H9 (cell line): ENCODE results near the gene GPRC5A. TPM values are rescaled to one million over a fixed set of nuclear protein-coding genes. Genes with fewer than 3 reads are reported as not detected.

Experiments used
- DNase-seq: peaks from one replicate; pipeline ENCODE4 v3.0.0-alpha.2; 2017
- H2AFZ ChIP-seq: one replicate; pipeline ENCODE4 v1.6.1; 2013; ENCODE audit warnings: mild to moderate bottlenecking, low read length, control low read depth, moderate library complexity
- H2AK5ac ChIP-seq: 2 replicates; pipeline ENCODE4 v1.6.1; 2013; ENCODE audit warnings: low read length, control low read depth, mixed read lengths; ENCODE audit not compliant: insufficient read length
- H2BK120ac ChIP-seq: one replicate; pipeline ENCODE4 v1.6.1; 2013; ENCODE audit warnings: low read depth, mild to moderate bottlenecking, low read length, control low read depth, inconsistent platforms; ENCODE audit not compliant: poor library complexity, severe bottlenecking
- H2BK12ac ChIP-seq: 2 replicates; pipeline ENCODE4 v1.6.1; 2013; ENCODE audit warnings: low read length, control low read depth, mixed read lengths, low read depth; ENCODE audit not compliant: insufficient read length
- H2BK15ac ChIP-seq: 2 replicates; pipeline ENCODE4 v1.6.1; 2013; ENCODE audit warnings: low read depth, low read length, control low read depth
- H2BK20ac ChIP-seq: one replicate; pipeline ENCODE4 v1.6.1; 2013; ENCODE audit warnings: low read depth, mild to moderate bottlenecking, low read length, control low read depth, inconsistent platforms; ENCODE audit not compliant: poor library complexity, severe bottlenecking
- H2BK5ac ChIP-seq: 2 replicates; pipeline ENCODE4 v1.6.1; 2013; ENCODE audit warnings: low read length, control low read depth, mixed read lengths; ENCODE audit not compliant: insufficient read length
- H3K14ac ChIP-seq: 2 replicates; pipeline ENCODE4 v1.6.1; 2013; ENCODE audit warnings: low read length, control low read depth; ENCODE audit not compliant: insufficient read depth
- H3K18ac ChIP-seq: 2 replicates; pipeline ENCODE4 v1.6.1; 2013; ENCODE audit warnings: low read depth, mild to moderate bottlenecking, mixed read lengths, low read length, control low read depth; ENCODE audit not compliant: insufficient read length
- H3K23ac ChIP-seq: 2 replicates; pipeline ENCODE4 v1.6.1; 2013; ENCODE audit warnings: low read length, control low read depth, mixed read lengths, low read depth; ENCODE audit not compliant: insufficient read length
- H3K23me2 ChIP-seq: 2 replicates; pipeline ENCODE4 v1.6.1; 2013; ENCODE audit warnings: low read depth, mild to moderate bottlenecking, mixed read lengths, low read length, control low read depth; ENCODE audit not compliant: insufficient read length, poor library complexity, severe bottlenecking
- H3K27ac ChIP-seq: 2 replicates; pipeline ENCODE4 v1.5.1; 2013; ENCODE audit warnings: low read length, control low read depth, mixed read lengths, low read depth; ENCODE audit not compliant: insufficient read length
- H3K27me3 ChIP-seq: 2 replicates; pipeline ENCODE4 v1.6.1; 2013; ENCODE audit warnings: low read length, control low read depth, inconsistent platforms; ENCODE audit not compliant: insufficient read depth
- H3K4ac ChIP-seq: 2 replicates; pipeline ENCODE4 v1.6.1; 2013; ENCODE audit warnings: low read depth, mild to moderate bottlenecking, control low read depth, inconsistent platforms, low read length, moderate library complexity
- H3K4me1 ChIP-seq: 2 replicates; pipeline ENCODE4 v1.6.1; 2013; ENCODE audit warnings: low read length, control low read depth, inconsistent platforms; ENCODE audit not compliant: insufficient read depth
- H3K4me2 ChIP-seq: 2 replicates; pipeline ENCODE4 v1.6.1; 2013; ENCODE audit warnings: low read length, control low read depth, mixed read lengths; ENCODE audit not compliant: insufficient read length, insufficient read depth
- H3K56ac ChIP-seq: 2 replicates; pipeline ENCODE4 v1.6.1; 2013; ENCODE audit warnings: low read depth, mild to moderate bottlenecking, mixed read lengths, low read length, control low read depth; ENCODE audit not compliant: insufficient read length
- H3K79me1 ChIP-seq: 2 replicates; pipeline ENCODE4 v1.6.1; 2013; ENCODE audit warnings: low read depth, mild to moderate bottlenecking, moderate library complexity, low read length, control low read depth, inconsistent platforms; ENCODE audit not compliant: insufficient read depth, poor library complexity, severe bottlenecking
- H3K79me2 ChIP-seq: 2 replicates; pipeline ENCODE4 v1.6.1; 2013; ENCODE audit warnings: low read length, control low read depth, inconsistent platforms; ENCODE audit not compliant: insufficient read depth
- H3K9ac ChIP-seq: 2 replicates; pipeline ENCODE4 v1.6.1; 2013; ENCODE audit warnings: low read length, control low read depth, mixed read lengths; ENCODE audit not compliant: insufficient read length; ENCODE audit errors: extremely low read depth
- H3K9me3 ChIP-seq: one replicate; pipeline ENCODE4 v1.6.1; 2013; ENCODE audit warnings: low read depth, low read length, inconsistent platforms; ENCODE audit not compliant: control insufficient read depth
- H3T11ph ChIP-seq: one replicate; pipeline ENCODE4 v1.6.1; 2013; ENCODE audit warnings: mild to moderate bottlenecking, low read length, control low read depth, inconsistent platforms
- H4K20me1 ChIP-seq: one replicate; pipeline ENCODE4 v1.6.1; 2013; ENCODE audit not compliant: control insufficient read depth, insufficient read length, insufficient read depth
- H4K5ac ChIP-seq: 2 replicates; pipeline ENCODE4 v1.6.1; 2013; ENCODE audit warnings: low read depth, mild to moderate bottlenecking, mixed read lengths, low read length, control low read depth; ENCODE audit not compliant: insufficient read length
- H4K8ac ChIP-seq: replicated peaks from 2 replicates; pipeline ENCODE4 v1.6.1; 2013; ENCODE audit warnings: low read length, control low read depth, mixed read lengths, low read depth; ENCODE audit not compliant: insufficient read length
- H4K91ac ChIP-seq: 2 replicates; pipeline ENCODE4 v1.6.1; 2013; ENCODE audit warnings: low read depth, mild to moderate bottlenecking, moderate library complexity, mixed read lengths, low read length, control low read depth; ENCODE audit not compliant: insufficient read length
- H3K27ac Mint-ChIP-seq, 3 experiments: 2 replicates in 2 of 3; 3 replicates in 1 of 3; pipeline ENCODE4 v1.8.0; 2020 to 2021; ENCODE audit warnings: mixed read lengths in 3 of 3, mild to moderate bottlenecking in 1 of 3, moderate library complexity in 1 of 3
- H3K27me3 Mint-ChIP-seq: 2 replicates; pipeline ENCODE4 v1.8.0; 2021; ENCODE audit warnings: low read depth, mild to moderate bottlenecking, moderate library complexity, mixed read lengths
- H3K36me3 Mint-ChIP-seq, 3 experiments: 2 replicates in 2 of 3; 3 replicates in 1 of 3; pipeline ENCODE4 v1.8.0; 2020 to 2021; ENCODE audit warnings: low read depth in 3 of 3, mixed read lengths in 3 of 3; ENCODE audit not compliant: insufficient read depth in 1 of 3
- H3K4me1 Mint-ChIP-seq, 2 experiments: 2 replicates each; pipeline ENCODE4 v1.8.0; 2020; ENCODE audit warnings: mixed read lengths in 2 of 2
- H3K4me3 Mint-ChIP-seq, 2 experiments: 2 replicates in 1 of 2; 3 replicates in 1 of 2; pipeline ENCODE4 v1.8.0; 2020 to 2021; ENCODE audit warnings: mild to moderate bottlenecking in 2 of 2, mixed read lengths in 2 of 2, moderate library complexity in 1 of 2
- H3K9me3 Mint-ChIP-seq, 2 experiments: 2 replicates in 1 of 2; 3 replicates in 1 of 2; pipeline ENCODE4 v1.8.0; 2020; ENCODE audit warnings: mild to moderate bottlenecking in 2 of 2, mixed read lengths in 2 of 2, moderate library complexity in 1 of 2
- WGBS: extraction: QIAGEN DNeasy Blood & Tissue Kit; methylation state at CpG from one replicate; pipeline ENCODE4 v1.1.7; 2013; ENCODE audit warnings: missing lambda C conversion rate, low lambda C conversion rate, mixed read lengths; ENCODE audit not compliant: insufficient read length; ENCODE audit errors: extremely low coverage; 5-methylcytosine and 5-hydroxymethylcytosine counted together
- total RNA-seq: library from RNA; stranded (reverse); gene quantifications from 2 replicates; pipeline ENCODE4 v1.2.1, GENCODE V29; 2021
- TF ChIP-seq, protein P1 (sequence below): fragments of 200-600 bp; sonication (generic); conservative IDR thresholded peaks from 3 replicates; pipeline ENCODE4 v1.8.0; 2021; ENCODE audit warnings: antibody characterized with exemption, mild to moderate bottlenecking

GPRC5A gene
- total RNA-seq, 1 experiment from 2014 or later = 0.09 TPM

DNA sequence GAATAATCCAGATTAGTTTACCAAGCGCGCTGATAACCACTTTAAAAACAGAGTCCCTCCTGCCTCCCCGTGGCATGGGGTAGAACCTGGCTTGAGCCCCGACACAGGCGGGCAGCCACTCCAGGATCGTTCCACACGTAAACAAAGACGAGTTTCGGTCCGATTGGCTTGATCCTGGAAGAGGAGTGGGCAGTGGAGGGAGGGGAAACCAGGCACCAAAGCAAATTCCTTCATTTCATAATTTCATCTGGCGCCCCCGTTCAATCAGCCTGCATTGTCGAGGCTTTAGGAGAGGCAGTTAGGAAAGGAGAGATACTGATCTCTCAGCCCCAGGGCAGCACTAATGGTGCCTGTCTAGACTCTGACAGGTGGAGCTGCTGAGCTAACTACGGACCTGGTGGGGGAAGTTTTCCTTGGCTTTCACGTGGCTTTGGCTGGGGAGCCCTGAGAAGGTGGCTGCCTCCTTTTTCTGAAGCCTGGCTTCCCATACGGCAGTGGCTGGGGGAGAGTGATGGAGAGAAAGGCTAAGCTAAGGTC lies 751 bp upstream of the GPRC5A start:
- Histone ChIP-seq H3K4me1 (peaks cover 4% of the 10 kb centered on the region; the same call in 1 of the 2 replicates), H2BK15ac (no peak overlapping the region), H4K20me1 (no peaks in the 10 kb centered on the region), H4K5ac (no peak overlapping the region), H3K27ac (no peak overlapping the region), H3K79me2 (no peaks in the 10 kb centered on the region), H3K27me3 (peaks cover 8% of the 10 kb centered on the region; the same call in 1 of the 2 replicates), H2AK5ac (no peak overlapping the region), H3K4ac (no peak overlapping the region), H3K23me2 (peaks cover 13% of the 10 kb centered on the region), H2BK20ac (no peak overlapping the region), H3K9ac (no peak overlapping the region), H3K9me3 (no peaks in the 10 kb centered on the region), H3K4me2 (peak overlapping the region; percentile 98), H2BK120ac (no peak overlapping the region), H3K23ac (no peak overlapping the region), H4K91ac (no peak overlapping the region), H2AFZ (peak overlapping the region; percentile 96), H2BK5ac (no peak overlapping the region), H3K18ac (no peak overlapping the region), H3K79me1 (no peaks in the 10 kb centered on the region), H4K8ac (no peak overlapping the region), H3K14ac (no peak overlapping the region), H2BK12ac (no peak overlapping the region), H3T11ph (no peak overlapping the region), H3K56ac (no peak overlapping the region)
- Mint-ChIP-seq H3K36me3 (no peaks in the 10 kb centered on the region), H3K4me1 (peaks cover 31 to 36% of the 10 kb centered on the region in 2 experiments), H3K27ac (peak overlapping the region in 1 of 3 experiments; percentile 38; a peak in 1 of 7 replicates), H3K27me3 (peaks cover 80% of the 10 kb centered on the region), H3K9me3 (peaks cover 0 to 2% of the 10 kb centered on the region in 2 experiments; a peak in 2 of 5 replicates), H3K4me3 (peak overlapping the region; percentile 72 to 91)
- TF ChIP-seq, protein P1, sequence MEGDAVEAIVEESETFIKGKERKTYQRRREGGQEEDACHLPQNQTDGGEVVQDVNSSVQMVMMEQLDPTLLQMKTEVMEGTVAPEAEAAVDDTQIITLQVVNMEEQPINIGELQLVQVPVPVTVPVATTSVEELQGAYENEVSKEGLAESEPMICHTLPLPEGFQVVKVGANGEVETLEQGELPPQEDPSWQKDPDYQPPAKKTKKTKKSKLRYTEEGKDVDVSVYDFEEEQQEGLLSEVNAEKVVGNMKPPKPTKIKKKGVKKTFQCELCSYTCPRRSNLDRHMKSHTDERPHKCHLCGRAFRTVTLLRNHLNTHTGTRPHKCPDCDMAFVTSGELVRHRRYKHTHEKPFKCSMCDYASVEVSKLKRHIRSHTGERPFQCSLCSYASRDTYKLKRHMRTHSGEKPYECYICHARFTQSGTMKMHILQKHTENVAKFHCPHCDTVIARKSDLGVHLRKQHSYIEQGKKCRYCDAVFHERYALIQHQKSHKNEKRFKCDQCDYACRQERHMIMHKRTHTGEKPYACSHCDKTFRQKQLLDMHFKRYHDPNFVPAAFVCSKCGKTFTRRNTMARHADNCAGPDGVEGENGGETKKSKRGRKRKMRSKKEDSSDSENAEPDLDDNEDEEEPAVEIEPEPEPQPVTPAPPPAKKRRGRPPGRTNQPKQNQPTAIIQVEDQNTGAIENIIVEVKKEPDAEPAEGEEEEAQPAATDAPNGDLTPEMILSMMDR = peak; percentile 31; the same call in 1 of the 3 replicates
- no CpG with 5 or more reads among the region's 16 CpGs for WGBS
- peak; percentile 78 for DNase-seq
